HG02943 (cell line): ENCODE measurements around the gene TASP1.
A peak's percentile ranks its signal among the peaks of the same experiment; 100 is the strongest.

Experiments used
- ATAC-seq: cut with Tn5 transposase; IDR thresholded peaks from one replicate; pipeline ENCODE4 v1.9.1; 2021; ENCODE audit warnings: mild to moderate bottlenecking, low read depth, moderate library complexity; ENCODE audit not compliant: unreplicated experiment

TASP1 gene

DNA sequence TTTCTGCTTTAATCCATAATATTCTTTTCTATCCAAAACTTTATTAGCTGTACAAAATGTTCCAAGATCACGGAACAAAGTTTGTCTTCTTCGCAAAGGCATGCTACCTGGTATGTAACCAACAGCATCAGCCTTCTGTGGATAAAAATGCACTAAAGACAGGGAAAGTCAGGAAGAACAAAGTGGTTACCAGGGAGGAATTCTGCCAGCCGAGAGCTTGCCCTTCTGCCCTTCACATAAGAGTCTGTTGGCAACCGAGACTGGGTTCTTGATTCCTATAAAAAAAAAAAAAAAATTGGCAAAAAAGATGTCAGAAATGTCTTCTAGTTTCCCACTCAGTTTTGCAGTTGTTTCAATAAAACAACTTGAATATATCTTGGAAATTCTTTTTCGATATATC lies 58.0 kb downstream of the TASP1 start:
- ATAC-seq: no peak

DNA sequence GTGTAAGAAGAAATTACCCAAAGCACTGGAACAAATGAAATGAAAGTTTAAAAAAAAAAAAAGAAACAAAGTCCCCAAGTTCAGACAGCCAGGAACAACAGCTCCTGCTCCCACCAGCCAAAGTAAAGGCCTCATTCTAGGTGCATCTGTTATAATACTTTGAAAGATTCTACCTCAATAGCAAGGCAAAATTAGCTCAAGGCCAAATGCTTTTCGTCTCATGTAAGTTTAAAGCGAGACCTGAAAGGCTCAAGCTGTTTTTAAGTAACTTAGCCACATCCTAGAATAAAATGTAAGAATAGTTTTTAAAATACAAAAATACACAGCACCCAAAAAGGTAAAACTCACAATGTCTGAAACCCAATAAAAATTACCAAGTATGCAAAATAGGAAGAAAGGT lies 64.7 kb downstream of the TASP1 start:
- ATAC-seq: no peak

DNA sequence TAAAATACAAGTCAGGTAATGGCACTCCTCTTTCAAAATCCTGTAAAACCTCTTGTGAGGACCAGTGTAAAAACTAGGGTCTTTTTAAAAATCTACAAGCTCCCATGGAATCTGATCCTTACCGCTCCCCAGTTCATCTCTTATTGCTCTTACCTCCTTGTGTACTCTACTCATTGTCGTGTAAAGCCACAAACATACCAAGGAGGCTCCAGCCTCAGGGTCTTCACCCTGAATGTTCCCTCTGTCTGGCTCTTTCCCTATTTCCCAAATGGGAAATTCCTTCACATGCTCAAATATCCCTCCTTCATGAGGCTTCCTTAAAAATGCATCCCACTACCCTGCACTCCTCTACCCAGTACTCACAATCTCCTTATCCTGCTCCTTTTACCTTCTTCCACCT lies 67.1 kb downstream of the TASP1 start:
- ATAC-seq: no peak

DNA sequence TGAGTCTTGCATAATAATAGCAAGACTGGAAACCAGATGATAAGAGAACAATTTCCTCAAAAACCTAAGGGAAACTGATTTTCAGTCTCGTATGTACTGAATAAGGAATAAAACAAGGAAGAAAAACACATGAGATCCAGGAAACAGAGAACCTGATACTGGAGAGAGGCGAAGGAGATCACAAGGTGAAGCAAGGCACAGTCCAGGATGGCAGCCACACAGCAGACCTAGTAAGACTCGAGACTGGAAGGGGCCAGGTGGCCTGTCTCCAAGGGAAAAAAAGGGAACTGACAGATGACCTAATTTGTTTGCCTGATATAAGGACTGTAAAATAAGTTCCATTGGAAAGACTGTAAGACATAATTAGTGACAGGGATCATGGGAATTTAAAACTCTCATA lies 71.1 kb downstream of the TASP1 start:
- ATAC-seq: no peak

DNA sequence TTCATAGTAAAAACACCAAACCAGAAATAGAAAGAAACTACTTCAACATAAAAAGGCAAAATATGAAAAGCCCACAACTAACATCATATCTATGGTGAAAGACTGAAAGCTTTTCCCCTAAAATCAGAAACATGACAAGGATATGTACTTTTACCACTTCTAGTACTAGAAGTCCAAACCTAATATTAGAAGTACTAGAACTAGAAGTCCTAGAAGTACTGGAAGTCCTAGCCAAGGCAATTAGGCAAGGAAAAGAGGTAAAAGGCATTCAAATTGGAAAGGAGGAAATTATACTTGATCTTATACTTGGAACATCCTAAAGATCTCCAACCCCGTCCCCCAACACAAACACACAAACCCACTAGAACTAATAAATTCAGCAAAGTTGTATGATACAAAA lies 74.9 kb downstream of the TASP1 start:
- no peak for ATAC-seq

DNA sequence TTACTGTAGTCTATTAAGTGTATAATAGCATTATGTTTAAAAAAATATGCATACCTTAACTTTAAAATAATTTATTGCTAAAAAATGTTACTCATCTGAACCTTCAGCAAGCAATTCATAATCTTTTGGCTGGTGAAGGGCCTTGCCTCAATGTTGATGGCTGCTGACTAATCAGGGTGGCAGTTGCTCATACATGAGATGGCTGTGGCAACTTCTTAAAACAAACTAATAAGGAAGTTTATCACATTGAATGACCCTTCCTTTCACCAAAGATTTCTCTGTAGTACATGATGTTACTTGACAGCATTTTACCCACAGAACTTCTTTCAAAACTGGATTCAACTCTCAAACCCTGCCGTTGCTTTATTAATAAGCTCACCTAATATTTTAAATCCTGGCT lies 84.0 kb downstream of the TASP1 start:
- no peak for ATAC-seq

DNA sequence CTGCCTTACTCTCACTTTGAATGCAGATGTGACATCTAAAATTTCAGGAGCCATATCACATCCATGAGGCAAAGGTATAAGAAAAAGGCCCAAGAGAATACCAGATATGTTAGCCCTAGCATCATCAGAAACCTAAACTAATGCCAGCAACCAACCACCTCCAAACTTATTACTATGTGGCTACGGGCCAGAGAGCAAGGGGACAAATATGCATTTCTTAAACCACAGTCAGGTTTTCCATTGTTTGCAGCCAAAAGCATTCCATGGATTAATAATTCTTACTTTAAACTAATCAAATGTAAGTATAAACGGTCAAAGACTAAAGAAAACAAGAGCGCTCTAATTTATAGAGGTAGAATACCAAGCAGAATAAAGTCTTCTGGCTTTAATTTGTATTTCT lies 84.7 kb downstream of the TASP1 start:
- no peak for ATAC-seq

DNA sequence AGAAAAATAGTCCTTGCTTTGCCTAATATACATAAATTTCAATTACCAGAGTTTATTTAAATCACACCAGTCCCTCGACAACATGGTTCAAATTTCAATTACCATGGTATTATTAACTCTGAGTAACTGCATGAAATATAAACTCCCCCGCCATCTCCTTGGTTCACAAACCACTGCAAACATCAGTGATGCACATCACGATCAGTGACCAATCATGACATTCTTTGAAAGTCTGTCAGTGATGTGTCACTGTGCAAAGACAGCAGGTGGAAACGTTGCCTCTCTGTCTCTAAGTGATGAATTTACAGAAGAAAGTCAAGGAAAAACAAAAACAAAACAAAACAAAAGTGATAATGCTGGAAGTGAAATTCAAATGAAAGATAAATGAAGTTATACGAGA lies 86.7 kb downstream of the TASP1 start:
- ATAC-seq: no peak

DNA sequence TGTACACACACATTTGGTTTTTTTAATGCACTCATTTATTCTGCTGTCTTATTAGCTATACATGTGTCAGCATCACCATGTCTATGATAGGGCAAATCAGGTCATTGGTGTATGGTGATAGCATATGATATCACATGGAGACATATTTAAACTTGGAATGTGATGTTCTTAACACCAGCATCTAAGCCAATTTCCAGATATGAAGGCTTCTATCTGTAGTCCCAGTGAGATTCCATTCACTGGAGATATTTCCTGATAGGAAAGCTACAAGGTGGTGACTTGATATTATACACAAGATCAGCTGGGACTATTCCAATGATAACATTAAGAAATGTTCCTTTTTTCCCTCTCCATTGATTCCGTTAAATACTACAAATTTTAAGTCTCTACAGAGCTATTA lies 89.3 kb downstream of the TASP1 start:
- ATAC-seq: no peak

DNA sequence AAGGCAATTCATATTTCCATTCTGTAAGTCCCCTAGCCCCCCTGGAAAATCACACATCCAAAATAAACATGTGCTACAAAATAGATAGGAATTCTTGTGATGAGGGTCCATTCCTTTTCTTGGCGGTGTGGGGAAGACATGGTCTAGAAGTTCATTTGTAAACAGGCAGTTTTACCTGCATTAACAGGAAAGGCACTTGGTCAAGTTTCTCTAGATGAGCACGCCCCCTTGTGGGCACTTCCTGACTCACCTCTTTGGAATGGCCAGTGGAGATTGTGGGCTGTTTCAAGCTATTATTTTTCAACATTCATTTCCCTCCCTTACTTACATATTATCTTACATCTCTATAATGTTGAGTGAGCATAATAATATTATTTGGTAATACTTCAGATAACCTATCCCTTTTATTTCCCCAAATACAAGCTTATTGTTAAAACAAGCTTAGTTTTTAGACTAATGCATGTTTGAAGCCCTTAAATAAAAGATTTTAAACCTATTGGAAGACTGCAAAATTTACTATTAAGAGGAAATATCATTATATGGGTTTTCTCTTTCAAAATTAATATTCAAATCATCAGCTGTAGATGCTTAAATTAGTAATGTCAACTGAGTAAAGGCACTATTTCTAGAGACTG lies 92.1 kb downstream of the TASP1 start:
- peak; percentile 84 for ATAC-seq

DNA sequence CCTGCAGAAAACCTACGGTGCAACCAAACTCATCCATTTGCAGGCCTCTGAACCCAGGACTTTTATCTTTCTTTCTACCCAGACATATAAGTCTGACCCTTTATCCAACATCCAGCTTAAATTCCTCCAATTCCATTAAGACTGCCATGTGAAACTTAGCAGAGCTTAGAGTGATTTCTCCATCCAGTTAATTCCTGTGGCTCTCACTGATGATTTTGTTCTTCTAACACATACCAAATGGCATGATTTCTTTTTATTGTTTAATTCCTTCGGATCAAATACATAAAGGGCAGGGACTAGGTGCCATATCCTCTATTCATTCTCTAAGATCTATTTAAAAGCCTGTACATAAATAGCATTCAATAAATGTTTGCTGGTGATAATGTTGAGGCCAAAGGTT lies 92.9 kb downstream of the TASP1 start:
- ATAC-seq: no peak

DNA sequence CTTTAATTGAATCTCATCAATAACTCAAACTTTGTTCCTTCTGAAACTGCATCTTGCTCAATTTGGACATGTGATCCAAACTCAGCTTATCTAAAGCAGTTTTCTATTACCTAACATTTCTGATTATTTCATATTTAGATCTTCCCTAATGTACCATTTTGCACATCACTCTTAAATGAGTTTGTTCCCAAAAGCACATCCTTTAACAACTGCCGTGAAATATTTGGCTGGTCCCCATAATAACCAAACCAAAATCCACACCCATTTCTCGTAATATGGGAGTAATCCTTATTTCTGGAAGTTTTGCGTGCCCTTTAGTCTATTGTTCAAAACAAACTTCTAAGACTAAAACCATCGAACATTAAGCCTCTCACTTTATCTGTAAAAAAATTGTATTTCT lies 94.9 kb downstream of the TASP1 start:
- ATAC-seq: no peak

DNA sequence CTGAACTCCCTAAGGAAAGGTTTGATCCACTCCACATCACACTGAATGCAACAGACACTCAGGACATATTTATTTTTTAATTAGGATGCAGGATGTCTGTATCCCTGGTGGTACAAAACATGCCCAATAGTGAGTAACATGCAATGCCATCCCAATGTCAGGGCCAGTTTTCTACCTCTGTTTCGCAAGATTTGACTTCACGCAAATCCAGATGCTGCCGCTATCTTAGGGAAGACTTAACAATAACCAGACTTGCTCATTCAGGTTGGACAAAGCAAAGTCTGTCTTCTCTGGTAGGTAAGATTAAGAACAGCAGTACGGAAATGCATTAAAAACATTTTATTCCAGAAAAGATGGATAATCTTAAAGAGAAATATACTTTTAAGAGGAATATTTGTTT lies 103.1 kb downstream of the TASP1 start:
- no peak for ATAC-seq

DNA sequence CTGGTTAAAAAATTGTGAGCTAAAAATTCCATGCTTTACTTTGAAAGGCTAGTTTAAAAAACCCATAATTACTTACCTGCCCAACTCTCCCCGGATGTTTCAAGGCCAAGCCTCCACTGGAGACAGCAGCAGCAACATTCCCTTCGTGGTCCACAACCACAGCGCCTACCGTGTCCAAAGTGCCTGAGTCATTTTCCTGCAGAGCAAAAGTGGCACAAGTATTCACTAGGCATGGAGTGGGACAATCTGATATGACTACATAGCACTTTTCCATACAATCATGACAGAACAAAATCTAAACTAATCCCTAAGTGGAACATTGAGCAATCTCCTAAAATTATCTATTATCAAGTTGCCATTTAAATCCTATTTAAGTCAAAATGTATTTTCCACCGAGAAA lies 104.8 kb downstream of the TASP1 start:
- no peak for ATAC-seq

DNA sequence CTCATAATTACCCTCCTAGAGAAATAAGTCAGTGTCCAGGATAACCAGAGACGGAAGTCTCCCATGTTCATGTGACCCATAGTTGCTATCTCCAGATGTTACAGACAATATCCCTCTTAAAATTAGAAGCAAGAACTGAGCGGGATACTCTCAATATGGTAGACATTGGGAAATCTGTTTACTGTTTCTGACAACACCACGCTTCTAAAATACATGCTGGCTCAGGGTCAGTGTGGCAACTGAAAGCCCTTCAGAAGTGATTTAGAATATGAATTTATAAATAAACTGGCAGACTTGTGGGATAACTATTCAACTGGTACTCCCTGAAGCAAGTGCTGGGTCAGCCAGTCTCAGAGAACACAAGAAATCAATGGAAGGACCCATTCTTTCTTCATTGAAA lies 108.6 kb downstream of the TASP1 start:
- no peak for ATAC-seq

DNA sequence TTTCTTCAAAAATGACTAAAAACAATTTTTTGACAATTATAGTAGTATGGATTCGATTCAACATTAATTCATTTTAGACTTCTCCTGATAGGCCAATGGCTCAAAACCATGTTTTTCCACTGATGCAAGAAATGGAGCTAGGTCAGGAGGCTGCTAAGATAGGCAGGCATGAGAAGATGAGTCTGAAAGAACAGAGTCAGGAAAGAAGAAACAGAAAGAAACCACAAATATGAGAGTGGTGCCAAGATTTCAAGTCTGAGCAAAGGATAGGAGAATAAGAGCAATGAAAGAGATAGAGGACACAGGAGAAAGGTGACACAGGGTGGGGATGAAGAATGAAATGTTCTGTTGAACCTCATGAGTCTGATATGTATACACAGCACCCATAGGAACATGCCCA lies 112.2 kb downstream of the TASP1 start:
- no peak for ATAC-seq

DNA sequence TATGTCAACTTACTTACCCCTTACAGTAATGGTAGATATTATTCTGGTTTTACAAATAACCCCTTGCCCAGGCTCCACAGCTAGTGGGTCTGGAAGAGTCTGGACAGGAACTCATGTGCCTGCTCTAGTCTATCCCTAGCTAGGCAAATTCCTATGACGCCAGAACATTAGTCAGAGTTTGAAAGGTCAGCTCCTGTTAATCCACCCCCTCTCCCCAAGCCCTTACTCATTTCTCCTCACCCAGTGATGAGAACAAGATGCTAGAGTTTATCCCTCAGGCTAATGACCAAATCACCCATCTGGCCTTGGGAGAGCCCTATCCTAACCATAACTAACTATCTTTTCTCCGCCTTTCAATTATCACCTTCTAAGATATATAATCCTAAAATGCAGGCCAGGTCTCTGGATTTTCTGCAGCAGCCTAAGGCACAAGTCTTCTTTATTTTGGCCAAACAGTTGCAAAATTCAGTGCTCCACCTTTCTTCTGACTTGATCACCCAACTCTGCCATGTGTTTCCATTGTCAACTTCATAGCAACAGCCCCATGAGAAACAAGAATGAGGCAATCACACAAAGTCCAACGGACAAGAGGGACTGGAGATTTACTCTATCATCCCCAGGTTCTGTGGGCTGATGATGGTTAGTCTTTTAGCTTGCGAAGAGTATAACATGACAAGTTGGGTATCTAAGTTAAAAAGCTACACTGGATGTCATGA lies 113.3 kb downstream of the TASP1 start:
- ATAC-seq: no peak

DNA sequence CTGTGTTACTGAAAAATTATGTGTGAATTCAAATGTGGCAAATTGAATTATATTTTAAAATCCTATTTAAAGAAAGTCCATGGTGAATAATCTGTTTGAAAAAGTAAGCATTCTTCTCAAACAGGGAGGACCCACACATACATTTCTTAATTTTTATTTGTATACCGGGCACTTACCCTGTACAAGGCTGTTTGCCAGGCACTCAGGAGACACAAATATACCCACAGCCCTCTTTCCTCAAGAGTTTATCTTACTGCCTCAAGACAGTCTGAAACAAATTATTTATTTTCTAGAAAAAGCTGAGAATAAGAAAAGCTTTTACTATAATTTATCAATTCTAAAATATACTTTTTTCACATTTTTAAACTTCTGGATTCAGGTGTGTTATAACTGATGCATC lies 114.4 kb downstream of the TASP1 start:
- no peak for ATAC-seq

DNA sequence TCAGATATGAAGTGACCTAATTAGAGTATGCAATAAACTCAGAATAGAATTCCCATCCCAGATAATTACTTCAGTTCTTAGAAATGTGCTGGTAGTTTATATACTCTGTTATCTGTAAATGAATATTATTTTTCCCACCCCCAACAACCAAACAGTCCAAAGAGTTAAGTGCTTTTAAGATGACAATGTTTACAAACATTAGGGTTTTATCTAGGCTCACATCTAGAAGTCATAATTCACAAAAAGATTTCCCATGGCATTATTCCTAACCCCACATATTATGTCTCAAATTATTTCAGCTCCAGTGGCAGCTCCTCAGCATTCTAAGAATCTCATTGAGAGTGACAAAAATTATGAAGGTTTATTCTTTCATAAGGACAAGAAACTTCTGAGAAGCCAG lies 120.9 kb downstream of the TASP1 start:
- ATAC-seq: no peak

DNA sequence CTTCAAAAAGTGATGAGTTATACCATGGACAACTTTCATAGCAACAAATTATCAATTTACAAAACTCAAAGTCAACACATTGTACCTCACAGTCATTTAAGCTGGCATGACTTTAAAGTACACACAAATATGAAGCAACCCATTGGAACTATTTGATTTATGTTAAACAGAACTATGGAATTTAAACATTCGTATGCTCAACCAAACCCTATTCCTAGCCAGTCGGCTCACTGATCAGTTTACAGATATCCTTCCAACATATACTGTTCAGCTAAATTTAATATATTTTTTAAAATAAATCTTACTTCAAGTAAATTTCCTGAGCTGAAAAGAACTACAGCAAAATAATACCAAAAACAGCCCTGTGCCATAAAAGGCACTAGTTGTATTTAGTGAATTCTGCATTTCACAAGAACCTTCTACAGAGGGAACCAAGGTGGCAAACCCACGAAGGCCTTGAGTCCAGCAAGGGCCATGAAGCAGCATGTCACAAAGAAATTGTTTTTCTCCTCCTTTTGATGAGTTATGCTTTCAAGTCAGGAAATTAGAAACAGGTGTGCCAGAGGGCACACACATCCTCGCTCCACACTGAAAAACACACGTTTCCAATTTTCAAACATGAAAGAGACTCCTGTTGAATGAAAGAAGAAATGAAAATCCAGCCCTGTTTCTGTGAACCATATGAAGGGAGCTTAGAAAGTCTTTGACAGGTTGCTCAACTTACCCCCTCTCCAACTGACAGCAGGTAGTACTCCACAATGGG lies 122.8 kb downstream of the TASP1 start:
- ATAC-seq: no peak

DNA sequence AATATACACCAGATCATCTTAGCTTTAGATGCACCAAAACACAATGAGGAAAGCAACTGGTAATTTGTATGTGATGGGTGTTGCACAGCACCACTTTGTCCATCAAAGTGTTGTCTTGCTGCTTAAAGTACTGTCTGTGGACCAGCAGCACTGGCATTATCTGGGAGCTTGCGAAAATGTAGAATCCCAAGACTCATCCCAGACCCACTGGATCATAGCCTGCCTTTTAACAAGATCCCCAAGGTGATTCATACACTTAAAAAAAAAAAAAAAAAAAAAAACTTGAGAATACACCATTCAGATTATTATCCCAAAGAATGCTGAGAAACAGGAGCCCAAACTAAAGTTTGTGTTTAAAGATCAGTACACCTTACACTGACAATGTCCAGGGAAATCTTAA lies 123.4 kb downstream of the TASP1 start:
- no peak for ATAC-seq
